Measurements from ENCODE around the gene PI3.

The PI3 gene

GRCh38 chr20:45189067-45189609, 14.4 kb downstream of the PI3 start:
- no peak for DNase-seq

- no peak for DNase-seq
Measured at GRCh38 chr20:45189861-45190260, 15.2 kb downstream of the PI3 start.

GRCh38 chr20:45191926-45192325, 17.2 kb downstream of the PI3 start:
- no peak for DNase-seq

- DNase-seq, result no peak
Measured at GRCh38 chr20:45193331-45193730, 18.6 kb downstream of the PI3 start.

GRCh38 chr20:45206725-45207124, 32.0 kb downstream of the PI3 start, which contains the start of gene SEMG1:
Gene SEMG1, plus strand, starts transcription at chr20:45207033. Its CDS starts 21 bp downstream, at chr20:45207054.
- DNase-seq, result no peak

GRCh38 chr20:45209924-45210323, 35.2 kb downstream of the PI3 start:
- no peak for DNase-seq

- DNase-seq, result no peak
Measured at GRCh38 chr20:45211569-45212474, 37.1 kb downstream of the PI3 start.

GRCh38 chr20:45212836-45213235, 38.1 kb downstream of the PI3 start:
- DNase-seq, result no peak

- DNase-seq, result no peak
Measured at GRCh38 chr20:45218124-45218523, 43.4 kb downstream of the PI3 start.

GRCh38 chr20:45218636-45219035, 43.9 kb downstream of the PI3 start:
- no peak for DNase-seq

GRCh38 chr20:45221076-45221475, 46.4 kb downstream of the PI3 start, which contains the start of gene SEMG2:
Gene SEMG2, plus strand, starts transcription at chr20:45221373. Its CDS starts 17 bp downstream, at chr20:45221390.
- no peak for DNase-seq

GRCh38 chr20:45223136-45223535, 48.4 kb downstream of the PI3 start:
- no peak for DNase-seq
